DMS 273 treated with DMSO at 0.1 percent for 48 hours (cell line): ENCODE results near the gene TDRD10.

Source experiments
- DNase-seq: peaks from one replicate; lab custom pipeline; 2025; lab: John Stamatoyannopoulos, UW

Gene TDRD10

GRCh38 chr1:154578058-154578418 is 76.0 kb downstream of the TDRD10 start:
- DNase-seq, result peak; percentile 40

- no peak for DNase-seq
Measured at GRCh38 chr1:154579374-154579773, 77.4 kb downstream of the TDRD10 start.

- no peak for DNase-seq
Measured at GRCh38 chr1:154581766-154582165, 79.7 kb downstream of the TDRD10 start.

GRCh38 chr1:154582885-154583284 is 80.9 kb downstream of the TDRD10 start:
- DNase-seq, result no peak

- no peak for DNase-seq
Measured at GRCh38 chr1:154583773-154584172, 81.8 kb downstream of the TDRD10 start.

- DNase-seq, result no peak
Measured at GRCh38 chr1:154584267-154584994, 82.4 kb downstream of the TDRD10 start.

- DNase-seq, result no peak
Measured at GRCh38 chr1:154586231-154586630, 84.2 kb downstream of the TDRD10 start.

GRCh38 chr1:154586641-154587040 is 84.6 kb downstream of the TDRD10 start:
- no peak for DNase-seq

GRCh38 chr1:154589780-154590179 is 87.8 kb downstream of the TDRD10 start:
- DNase-seq, result no peak

GRCh38 chr1:154590756-154591155 is 88.7 kb downstream of the TDRD10 start:
- no peak for DNase-seq

GRCh38 chr1:154591206-154591605 is 89.2 kb downstream of the TDRD10 start:
- DNase-seq, result no peak

- DNase-seq, result no peak
Measured at GRCh38 chr1:154593390-154593789, 91.4 kb downstream of the TDRD10 start.

- no peak for DNase-seq
Measured at GRCh38 chr1:154594811-154595210, 92.8 kb downstream of the TDRD10 start.

GRCh38 chr1:154595621-154596020 is 93.6 kb downstream of the TDRD10 start:
- DNase-seq, result no peak
